Myocyte (in vitro differentiated cells): ENCODE data around the gene SLC25A21. TPM values are rescaled to one million over a fixed set of nuclear protein-coding genes. Genes with fewer than 3 reads are reported as not detected.
"Not testable (repeated sequence)": the region's sequence is repeated elsewhere in the genome, so short reads cannot be mapped to it uniquely, and the experiment has no call there.

ENCODE experiments used
- DNase-seq: peaks from one replicate; pipeline ENCODE4 v3.0.0-alpha.2; 2012; ENCODE audit warnings: low read depth
- polyA plus RNA-seq: library from polyadenylated mRNA; unstranded; fragments of >200 nt; gene quantifications from one replicate; pipeline ENCODE4 v1.2.1, GENCODE V29; 2012; ENCODE audit warnings: missing spikeins
- total RNA-seq: library from RNA; depleted of rRNA; stranded (reverse); fragments of >200 nt; gene quantifications from 2 replicates; pipeline ENCODE4 v1.2.3, GENCODE V29; 2014

Gene SLC25A21
- total RNA-seq, result 0.91 and 1.9 TPM in 2 replicates
- polyA plus RNA-seq, result 0.38 TPM

DNA sequence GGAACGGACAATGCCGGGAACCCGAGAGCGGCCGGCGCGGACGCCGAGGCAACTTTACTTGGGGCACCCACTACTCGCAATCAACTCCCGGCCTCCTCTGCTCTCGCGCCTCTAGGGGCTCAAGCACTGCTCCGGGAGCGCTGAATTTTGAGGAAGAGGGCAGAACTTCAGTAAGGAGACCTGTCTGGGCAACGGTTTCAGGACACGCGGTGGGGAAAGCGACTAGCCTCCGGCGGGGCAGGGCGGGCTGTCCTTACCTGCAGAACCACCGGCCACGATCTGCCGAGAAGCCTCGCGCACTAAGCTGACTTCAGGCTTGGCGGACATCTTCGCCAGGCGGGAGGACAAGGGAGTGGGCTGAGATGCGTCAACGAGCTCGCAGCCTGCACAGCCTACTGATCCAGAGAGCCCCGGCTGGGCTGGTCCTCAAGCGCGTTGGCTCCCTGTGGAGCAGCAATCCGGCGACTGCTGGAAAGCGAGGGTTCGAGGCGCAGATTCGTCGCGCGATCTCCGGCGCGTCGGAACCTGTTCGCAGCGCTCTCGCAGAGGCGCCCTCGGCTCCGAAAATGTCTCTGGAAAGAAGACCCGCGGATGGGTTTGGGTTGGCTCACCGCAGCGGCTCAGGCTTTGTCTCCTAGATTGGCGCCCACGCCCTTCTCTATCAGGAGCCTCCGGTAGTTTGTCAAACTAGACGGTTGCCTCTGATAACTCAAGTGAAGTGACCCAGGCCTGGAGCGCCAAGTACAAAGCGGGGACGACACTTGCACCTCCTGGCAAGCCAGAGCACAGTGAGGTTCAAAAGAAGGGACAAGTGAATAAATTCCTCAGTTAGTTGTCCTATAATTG lies at the start of gene SLC25A21:
TSS of gene SLC25A21 (minus strand) at position 583 of the 846 bp plus-strand sequence.
- peak; percentile 87 for DNase-seq

DNA sequence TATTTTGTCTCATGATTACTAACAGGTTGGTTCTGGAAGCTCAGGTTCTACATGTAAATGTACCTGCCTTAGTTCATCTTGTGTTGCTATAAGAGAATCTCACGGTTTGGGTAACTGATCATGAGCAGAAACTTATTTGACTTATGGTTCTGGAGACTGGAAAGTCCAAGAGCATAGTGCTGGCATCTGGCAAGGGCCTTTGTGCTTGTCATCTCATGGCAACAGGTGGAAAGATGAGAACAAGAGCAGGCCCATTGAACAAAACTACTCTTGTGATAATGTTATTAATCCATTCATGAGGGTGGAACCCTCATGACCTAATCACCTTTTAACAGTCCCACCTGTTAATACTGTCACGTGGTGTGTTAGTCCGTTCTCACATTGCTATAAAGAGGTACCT lies 48.7 kb upstream of the SLC25A21 start:
- no peak for DNase-seq

DNA sequence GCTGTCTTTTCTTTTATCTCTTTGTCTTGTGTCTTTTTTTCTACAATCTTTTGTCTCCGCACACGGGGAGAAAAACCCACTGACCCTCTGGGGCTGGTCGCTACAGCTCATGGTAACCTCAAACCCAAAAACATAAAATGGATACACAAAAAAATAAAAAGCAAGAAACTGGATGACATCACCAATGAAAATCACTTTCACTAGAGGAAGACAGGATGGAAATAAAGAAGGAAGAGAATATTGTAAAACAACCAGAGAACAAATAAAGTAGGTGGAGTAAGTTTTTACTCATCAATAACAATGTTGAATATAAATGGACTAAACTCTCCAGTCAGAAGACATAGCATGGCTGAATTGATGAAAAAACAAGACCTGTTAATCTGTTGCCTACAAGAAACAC lies 42.9 kb upstream of the SLC25A21 start:
- no peak for DNase-seq

DNA sequence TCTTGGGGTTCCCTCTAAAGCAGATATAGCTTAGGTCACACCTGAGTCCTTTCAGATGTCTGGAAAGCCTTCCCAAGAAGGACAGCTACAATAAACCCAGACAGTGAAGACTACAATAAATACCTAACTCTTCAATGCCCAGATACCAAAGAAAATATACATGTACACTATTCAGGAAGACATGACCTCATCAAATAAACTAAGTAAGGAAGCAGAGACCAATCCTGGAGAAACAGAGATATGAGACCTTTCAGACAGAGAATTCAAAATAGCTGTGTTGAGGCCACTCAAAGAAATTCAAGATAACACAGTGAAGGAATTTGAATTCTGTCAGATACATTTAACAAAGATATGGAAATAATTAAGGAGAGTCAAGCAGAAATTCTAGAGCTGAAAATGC lies 40.6 kb upstream of the SLC25A21 start:
- no peak for DNase-seq

DNA sequence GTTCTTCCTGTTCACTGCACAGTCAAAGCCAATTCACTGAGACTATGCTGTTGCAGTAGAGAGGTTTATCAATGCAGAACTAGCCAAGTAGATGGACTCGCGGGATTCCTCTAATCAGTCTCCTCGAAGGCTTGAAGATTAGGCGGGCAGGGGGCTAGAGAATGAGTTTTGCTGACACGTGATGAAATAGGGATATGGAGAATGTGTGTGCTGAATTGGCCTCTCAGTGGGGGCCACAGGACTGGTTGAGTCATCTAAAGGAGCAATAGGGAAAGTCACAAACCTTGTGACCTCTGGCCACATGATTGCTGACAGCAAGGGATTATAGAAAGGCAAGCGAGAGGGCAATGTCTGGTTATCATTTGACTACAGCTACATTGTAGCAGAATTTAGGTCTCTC lies 38.0 kb upstream of the SLC25A21 start:
- DNase-seq, result no peak

DNA sequence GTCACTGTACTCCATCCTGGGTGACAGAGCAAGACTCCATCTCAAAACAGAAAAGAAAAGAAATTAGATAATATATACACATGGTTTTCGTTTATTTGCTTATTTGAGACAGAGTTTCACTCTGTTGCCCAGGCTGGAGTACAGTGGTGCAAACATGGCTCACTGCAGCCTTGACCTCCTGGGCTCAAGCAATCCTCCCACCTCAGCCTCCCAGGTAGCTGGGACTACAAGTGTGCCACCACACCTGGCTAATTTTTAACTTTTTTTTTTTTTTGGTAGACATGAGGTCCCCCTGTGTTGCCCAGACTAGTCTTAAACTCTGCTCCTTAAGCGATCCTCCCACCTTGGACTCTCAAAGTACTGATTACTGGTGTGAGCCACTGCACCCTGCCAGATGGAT lies 37.2 kb upstream of the SLC25A21 start:
- not testable (repeated sequence) for DNase-seq

DNA sequence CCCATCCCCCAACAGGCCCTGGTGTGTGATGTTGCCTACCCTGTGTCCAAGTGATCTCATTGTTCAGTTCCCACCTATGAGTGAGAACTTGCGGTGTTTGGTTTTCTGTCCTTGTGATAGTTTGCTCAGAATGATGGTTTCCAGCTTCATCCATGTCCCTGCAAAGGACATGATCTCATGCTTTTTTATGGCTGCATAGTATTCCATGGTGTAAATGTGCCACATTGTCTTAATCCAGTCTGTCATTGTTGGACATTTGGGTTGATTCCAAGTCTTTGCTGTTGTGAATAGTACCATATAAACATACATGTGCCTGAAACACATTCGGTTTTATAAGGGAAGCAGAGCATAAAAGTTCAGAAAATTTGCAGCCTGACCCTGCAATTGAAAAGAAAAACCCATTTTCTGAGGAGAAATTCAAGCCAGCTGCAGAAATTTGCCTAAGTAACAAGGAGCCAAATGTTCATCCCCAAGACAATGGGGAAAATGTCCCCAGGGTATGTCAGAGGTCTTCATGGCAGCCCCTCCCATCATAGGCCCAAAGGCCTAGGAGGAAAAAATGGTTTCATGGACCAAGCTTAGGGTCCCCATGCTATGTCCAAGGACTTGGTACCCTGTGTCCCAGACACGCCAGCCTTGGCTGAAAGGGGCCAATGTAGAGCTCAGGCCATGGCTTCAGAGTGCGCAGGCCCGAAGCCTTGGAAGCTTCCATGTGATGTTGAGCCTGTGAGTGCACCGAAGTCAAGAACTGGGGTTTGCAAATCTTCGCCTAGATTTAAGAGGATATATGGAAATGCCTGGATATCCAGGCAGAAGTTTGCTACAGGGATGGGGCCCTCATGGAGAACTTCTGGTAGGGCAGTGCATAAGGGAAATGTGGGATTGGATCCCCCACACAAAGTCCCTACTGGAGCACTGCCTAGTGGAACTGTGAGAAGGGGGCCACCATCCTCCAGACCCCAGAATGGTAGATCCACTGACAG lies 33.5 kb upstream of the SLC25A21 start:
- DNase-seq, result not testable (repeated sequence)

DNA sequence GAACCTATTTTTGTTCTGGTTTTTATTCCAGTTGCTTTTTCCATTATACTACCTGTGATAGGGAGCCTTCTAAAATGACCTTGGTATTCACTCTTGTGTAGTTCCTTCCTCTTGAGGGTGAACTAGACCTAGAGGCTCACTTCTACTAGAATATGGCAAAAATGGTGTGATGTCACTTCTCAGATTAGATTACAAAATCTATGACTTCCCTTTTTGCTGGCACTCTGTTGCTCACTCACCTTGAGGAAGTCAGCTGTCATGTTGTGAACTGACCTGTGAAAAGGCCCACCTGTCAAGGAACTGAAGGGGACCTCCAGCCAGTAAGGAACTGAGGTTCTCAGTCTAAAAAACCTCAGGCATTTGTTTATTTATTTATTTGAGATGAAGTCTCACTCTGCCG lies 31.0 kb upstream of the SLC25A21 start:
- no peak for DNase-seq

DNA sequence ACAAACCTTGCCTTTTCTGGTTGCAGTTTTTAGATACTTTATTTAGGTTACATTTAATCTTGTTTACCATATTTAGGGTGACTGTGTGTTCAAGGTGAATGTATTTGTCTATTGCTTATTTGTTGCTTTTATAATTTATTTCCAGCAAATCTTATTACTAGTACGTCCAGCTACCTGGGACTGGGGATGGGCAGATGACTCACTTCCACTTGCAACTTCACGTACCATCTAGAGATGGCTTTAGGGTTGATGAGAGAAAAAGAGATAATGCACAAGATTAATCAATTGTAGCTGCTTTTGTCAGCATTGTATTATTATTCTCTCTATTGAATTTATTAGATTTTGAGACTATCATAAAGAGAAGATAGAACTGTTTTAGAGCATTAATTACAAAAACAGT lies 30.4 kb upstream of the SLC25A21 start:
- no peak for DNase-seq

DNA sequence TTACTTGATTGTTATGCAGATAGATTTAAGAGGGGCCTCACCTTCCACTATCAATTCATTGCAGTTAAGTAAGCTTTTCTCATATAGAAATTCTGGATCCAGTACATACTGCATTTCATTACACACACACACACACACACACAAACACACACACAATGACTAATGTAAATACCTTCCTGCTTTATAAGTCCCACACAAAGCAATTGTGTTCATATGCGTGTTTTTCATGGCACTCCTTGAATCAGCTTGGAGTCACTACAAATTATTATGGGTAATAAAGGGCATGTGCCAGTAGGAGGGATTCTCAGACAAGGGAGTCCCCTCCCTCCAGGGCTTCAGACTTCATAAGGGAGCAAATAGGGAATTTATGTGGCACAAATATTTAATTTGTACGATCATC lies 29.9 kb upstream of the SLC25A21 start:
- no peak for DNase-seq

DNA sequence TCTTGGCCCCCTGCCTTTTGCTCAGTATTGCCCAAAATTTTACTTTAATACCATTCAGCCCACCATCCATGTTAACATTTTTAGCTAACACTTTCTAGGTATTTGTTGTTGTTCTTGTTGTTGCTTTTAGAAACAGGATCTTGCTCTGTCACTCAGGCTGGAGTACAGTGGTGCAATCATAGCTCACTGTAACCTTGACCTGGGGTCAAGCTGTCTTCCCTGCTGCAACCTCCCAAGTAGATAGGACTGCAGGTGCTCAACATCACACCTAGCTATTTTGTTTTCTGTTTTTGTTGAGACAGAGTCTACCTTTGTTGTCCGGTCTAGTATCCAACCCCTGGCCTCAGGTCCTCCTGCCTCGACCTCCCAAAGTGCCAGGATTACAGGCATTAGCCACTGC lies 29.3 kb upstream of the SLC25A21 start:
- DNase-seq, result no peak

DNA sequence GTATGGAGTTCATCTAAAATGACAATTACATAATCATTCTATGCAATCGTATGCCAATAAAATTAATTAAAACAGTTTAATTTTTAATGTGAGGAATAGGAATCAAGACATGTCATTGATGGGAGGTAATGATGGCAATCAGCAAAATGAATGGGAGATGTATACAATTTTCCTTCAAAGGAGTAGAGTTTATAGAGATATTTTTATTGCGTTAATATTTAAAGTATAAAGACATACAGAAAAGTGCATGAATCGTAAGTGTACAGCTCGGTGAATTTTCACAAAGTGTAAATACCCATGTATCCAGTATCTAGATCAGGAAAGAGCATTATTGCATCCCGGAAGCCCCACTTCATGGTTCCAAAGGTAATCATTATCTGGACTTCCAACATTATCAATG lies 26.5 kb upstream of the SLC25A21 start:
- no peak for DNase-seq

DNA sequence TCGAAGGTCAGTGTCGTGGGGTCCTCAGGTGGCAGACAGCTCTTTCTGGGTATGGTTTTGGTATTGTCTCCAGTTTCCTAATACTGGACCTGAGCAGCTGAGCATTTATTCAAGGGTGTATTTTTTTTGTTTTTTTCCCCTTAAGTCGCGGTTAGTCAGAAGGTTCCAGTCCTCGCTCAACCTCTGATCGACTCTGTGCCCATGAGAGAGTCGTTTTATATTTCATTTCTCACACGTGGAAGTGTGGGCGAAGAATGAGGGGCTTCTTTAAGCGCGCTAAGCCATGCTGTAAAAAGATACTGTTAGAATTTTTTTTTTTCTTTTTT lies 25.8 kb upstream of the SLC25A21 start:
- no peak for DNase-seq

DNA sequence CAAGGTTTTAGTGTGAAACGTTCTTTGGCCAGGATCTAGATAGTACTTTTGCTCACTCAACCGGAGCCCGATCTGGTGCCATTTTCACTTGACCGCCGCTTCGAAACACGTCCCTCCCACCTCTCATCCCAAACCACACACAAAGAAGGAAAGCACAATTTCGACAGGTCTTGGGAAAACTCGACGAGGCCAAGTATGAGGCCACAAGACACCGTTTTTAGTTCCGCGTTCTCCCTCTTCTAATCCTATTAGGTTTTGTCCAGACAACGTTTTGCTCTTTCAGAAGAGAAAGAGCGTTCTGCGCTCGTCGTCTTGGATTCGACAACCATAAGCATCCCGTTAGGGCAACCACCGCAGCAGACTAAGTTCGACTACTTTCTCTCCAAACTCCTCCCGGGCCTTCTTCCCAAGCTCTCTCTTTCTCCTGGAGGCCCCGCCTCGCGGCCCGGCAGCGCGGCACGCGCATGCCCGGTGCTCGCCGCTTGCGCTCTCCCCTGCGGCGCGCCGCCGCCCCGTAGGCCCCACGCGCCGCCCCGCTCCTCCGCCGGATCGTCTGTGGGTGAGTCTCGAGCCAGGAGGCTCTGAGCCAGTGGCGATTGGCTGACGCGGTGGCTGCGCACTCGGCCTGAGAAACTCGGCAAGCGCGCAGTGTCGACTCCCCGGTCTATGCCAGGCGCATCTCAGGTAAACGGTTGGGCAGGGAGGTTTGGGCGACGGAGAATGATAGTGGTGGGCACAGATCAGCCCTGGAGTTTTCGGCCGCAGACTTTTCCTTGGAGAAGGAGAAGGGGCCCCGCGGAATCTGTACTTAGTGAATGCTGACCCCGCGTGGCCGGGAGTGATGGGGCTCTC lies 25.2 kb upstream of the SLC25A21 start, which contains the start of gene MIPOL1:
TSS of gene MIPOL1 (plus strand) at position 517 of the 852 bp plus-strand sequence. CDS start 49,952 bp downstream, outside the sequence.
- peak; percentile 93 for DNase-seq

DNA sequence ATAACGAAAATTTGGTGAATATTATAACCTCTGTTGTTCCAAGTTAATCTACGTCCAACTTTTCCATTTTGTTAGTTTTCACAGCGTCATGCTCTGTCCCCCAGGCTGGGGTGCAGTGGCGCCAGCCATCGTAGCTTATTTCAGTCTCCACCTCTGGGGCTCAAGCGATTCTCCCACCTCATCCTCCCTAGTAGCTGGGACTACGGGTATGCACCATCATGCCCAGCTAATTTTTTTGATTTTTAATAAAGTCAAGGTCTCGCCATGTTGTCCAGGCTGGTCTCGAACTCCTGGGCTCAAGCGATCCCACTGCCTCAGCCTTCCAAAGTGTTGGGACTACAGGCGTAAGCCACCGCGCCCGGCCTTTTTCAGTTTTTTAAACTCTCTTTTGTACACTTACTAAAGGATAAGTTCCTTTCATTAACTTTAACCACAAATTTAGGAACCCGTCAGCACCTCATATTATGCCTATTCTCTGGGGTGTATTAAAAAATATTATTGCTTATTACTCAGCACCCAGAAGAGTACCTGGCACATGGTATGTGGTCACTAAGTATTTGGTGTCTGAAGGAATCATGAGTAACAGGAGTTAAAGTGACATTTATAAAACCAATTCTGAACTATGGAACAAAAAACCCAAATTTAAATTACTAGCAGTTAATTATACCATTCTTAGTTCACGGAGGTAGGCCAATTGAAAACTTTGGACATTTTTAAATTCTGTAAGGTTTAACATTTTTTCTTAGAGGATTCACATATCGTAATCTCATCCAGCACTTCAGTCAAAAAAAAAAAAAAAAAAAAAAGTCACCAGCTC lies 24.4 kb upstream of the SLC25A21 start:
- peak; percentile 13 for DNase-seq

DNA sequence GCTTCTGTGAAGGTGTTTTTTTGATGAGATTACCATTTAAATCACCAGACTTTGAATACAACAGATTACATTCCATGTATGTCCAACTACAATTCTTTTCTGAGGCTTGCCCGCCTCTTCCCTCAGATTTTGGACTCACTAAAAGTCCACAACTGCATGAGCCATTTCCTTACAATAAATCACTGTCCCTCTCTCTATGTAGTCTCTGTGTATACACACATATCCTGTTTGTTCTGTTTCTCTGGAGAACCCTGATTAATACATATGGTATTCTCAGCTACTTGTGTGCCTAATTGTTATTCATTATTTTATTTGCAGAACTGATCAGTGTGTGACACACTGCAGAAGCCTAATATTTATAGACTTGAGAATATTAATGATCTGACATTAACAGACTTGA lies 22.9 kb upstream of the SLC25A21 start:
- DNase-seq, result no peak

DNA sequence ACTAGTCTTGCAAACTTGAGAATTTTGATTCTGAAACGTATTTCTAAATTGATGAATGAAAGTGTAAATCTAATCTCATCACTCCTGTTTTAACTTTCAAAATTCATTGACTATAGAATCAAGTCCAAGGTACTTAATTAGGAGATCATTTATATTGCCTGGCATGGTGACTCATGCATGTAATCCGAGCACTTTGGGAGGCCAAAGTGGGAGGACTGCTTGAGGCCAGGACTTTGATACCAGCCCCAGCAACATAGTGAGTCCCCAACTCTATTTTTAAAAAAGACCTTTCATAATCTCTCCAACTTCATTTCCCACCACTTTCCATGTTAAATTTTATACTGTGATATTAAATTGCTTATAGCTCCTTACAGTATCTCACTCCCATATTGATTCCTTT lies 22.3 kb upstream of the SLC25A21 start:
- no peak for DNase-seq

DNA sequence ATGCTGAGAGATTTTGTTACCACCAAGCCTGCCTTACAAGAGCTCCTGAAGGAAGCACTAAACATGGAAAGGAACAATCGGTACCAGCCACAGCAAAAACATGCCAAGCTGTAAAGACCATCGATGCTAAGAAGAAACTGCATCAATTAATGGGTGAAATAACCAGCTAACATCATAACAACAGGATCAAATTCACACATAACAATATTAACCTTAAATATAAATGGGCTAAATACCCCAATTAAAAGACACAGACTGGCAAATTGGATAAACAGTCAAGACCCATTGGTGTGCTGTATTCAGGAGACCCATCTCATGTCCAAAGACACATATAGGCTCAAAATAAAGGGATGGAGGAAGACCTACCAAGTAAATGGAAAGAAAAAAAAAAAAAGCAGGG lies 17.3 kb upstream of the SLC25A21 start:
- not testable (repeated sequence) for DNase-seq

DNA sequence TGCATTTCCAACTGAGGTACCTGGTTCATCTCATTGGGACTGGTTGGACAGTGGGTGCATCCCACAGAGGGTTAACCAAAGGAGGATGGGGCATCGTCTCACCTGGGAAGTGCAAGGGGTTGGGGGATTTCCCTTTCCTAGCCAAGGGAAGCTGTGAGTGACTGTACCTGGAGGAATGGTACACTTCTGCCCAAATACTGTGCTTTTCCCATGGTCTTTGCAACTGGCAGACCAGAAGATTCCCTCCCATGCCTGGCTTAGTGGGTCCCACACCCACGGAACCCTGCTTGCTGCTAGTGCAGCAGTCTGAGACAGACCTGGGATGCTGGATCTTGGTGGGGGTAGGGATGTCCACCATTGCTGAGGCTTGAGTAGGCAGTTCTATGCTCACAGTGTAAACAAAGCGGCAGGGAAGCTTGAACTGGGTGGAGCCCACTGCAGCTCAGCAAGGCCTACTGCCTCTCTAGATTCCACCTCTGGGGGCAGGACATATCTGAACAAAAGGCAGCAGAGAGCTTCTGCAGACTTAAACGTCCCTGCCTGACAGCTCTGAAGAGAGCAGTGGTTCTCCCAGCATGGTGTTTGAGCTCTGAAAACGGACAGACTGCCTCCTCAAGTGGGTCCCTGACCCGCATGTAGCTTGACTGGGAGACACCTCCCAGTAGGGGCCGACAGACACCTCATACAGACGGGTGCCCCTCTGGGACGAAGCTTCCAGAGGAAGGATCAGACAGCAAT lies 15.6 kb upstream of the SLC25A21 start:
- not testable (repeated sequence) for DNase-seq

DNA sequence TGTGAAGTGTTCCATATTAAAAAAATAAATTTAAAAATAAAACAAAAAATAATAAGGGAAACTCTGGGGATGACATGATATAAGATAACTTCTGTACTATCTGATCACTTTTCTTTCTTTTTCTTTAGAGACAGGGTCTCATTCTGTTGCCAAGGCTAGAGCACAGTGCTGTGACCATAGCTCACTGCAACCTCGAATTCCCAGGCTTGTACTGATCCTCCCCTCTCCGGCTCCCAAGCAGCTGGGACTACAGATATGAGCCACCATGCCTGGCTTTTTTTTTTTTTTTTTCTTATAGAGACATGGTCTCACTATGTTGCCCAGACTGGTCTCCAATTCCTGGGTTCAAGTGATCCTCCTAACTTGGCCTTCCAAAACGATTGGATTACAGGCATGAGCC lies 14.9 kb upstream of the SLC25A21 start:
- DNase-seq, result no peak
